GM12878 (cell line): ENCODE data around the gene FABP2. TPM values are rescaled to one million over a fixed set of nuclear protein-coding genes. Genes with fewer than 3 reads are reported as not detected.
"Not testable (repeated sequence)": the region's sequence is repeated elsewhere in the genome, so short reads cannot be mapped to it uniquely, and the experiment has no call there.

ENCODE experiments used
- ATAC-seq: fragments of 200-7000 bp; cut with Tn5 transposase; 3 replicates; pipeline ENCODE4 v1.9.1; 2020; ENCODE audit warnings: mild to moderate bottlenecking, moderate library complexity
- BruUV-seq: library from RNA; stranded (reverse); fragments of 400-500 nt; replicated peaks from 2 replicates; lab custom pipeline; 2021; lab: Mats Ljungman, UMichigan
- CTCF ChIA-PET: fragments of 300-600 bp; sonication (Branson Sonifier 250); formaldehyde crosslinking; extraction: SDS; loops from one replicate; lab custom pipeline; 2021; ENCODE audit warnings: inconsistent platforms; lab: Yijun Ruan, JAX
- POLR2A ChIA-PET: fragments of 350-600 bp; formaldehyde crosslinking; extraction: SDS; loops from one replicate; lab custom pipeline; 2021; ENCODE audit warnings: inconsistent platforms; lab: Charles Lee
- RAD21 ChIA-PET: fragments of 300-600 bp; sonication (Branson Sonifier 250); formaldehyde crosslinking; loops from one replicate; lab custom pipeline; 2023; ENCODE audit warnings: antibody characterized with exemption; ENCODE audit not compliant: unreplicated experiment; lab: Charles Lee
- SMC1A ChIA-PET: fragments of 300-600 bp; sonication (Branson Sonifier 250); formaldehyde crosslinking; loops from one replicate; lab custom pipeline; 2023; ENCODE audit not compliant: unreplicated experiment, uncharacterized antibody; lab: Charles Lee
- DNase-seq: peaks from one replicate; pipeline ENCODE4 v3.0.0-alpha.2; 2011; ENCODE audit warnings: low read depth, low spot score
- FAIRE-seq: peaks from 3 replicates; lab custom pipeline; 2011; peaks lifted over from hg19 to GRCh38; lab: Jason Lieb, UNC
- H2AFZ ChIP-seq: 2 replicates; pipeline ENCODE4 v1.6.0; 2011; ENCODE audit warnings: low read depth, low read length, control low read depth; ENCODE audit not compliant: control insufficient read depth
- H3K27ac ChIP-seq: 2 replicates; pipeline ENCODE4 v1.5.1; 2011; ENCODE audit warnings: control low read depth; ENCODE audit not compliant: control insufficient read depth, insufficient read depth
- H3K27me3 ChIP-seq, 2 experiments: replicated peaks in 1 of 2; 2 replicates each; pipeline versions ENCODE4 v1.6.0 to v1.6.1; 2011; ENCODE audit warnings: low read length in 1 of 2; ENCODE audit not compliant: control insufficient read depth in 2 of 2, insufficient read depth in 2 of 2
- H3K36me3 ChIP-seq, 2 experiments: 2 replicates each; pipeline ENCODE4 v1.5.1; 2011; ENCODE audit warnings: low read length in 1 of 2; ENCODE audit not compliant: control insufficient read depth in 2 of 2, insufficient read depth in 2 of 2
- H3K4me1 ChIP-seq: 2 replicates; pipeline ENCODE4 v1.6.1; 2011; ENCODE audit warnings: mild to moderate bottlenecking, low read length, moderate library complexity, mixed read lengths; ENCODE audit not compliant: control insufficient read depth, insufficient read depth
- H3K4me2 ChIP-seq: 2 replicates; pipeline ENCODE4 v1.6.0; 2011; ENCODE audit warnings: control low read depth; ENCODE audit not compliant: control insufficient read depth, insufficient read depth
- H3K4me3 ChIP-seq: fragments of 200-600 bp; sonication (generic); 2 replicates; pipeline ENCODE4 v1.5.1; 2016
- H3K79me2 ChIP-seq: 2 replicates; pipeline ENCODE4 v1.6.0; 2011; ENCODE audit warnings: low read length; ENCODE audit not compliant: control insufficient read depth, insufficient read depth
- H3K9ac ChIP-seq: 2 replicates; pipeline ENCODE4 v1.8.0; 2011; ENCODE audit warnings: low read length, control low read depth, mixed read lengths; ENCODE audit not compliant: control insufficient read depth, insufficient read depth
- H3K9me3 ChIP-seq: replicated peaks from 3 replicates; pipeline ENCODE4 v1.5.1; 2011; ENCODE audit warnings: mild to moderate bottlenecking, low read length; ENCODE audit not compliant: control insufficient read depth, insufficient read depth
- H4K20me1 ChIP-seq: 2 replicates; pipeline ENCODE4 v1.6.0; 2011; ENCODE audit not compliant: control insufficient read depth, insufficient read depth
- SPI1 ChIP-seq: IDR thresholded peaks from 2 replicates; pipeline ENCODE4 v1.6.1; 2011; ENCODE audit warnings: low read depth, mild to moderate bottlenecking, low read length, moderate library complexity, borderline replicate concordance; ENCODE audit not compliant: insufficient read depth
- WGBS: methylation state at CpG from one replicate; pipeline ENCODE4 v1.1.6; 2016; ENCODE audit warnings: low lambda C conversion rate; ENCODE audit not compliant: insufficient replicate concordance, insufficient coverage; ENCODE audit errors: missing lambda C conversion rate; 5-methylcytosine and 5-hydroxymethylcytosine counted together
- in situ Hi-C: fragments of 300-500 bp; cut with MboI; formaldehyde crosslinking; loops from 9 replicates; pipeline ENCODE4 v1.14.3; 2018; ENCODE audit warnings: mixed read lengths
- intact Hi-C: fragments of 100-400 bp; cut with micrococcal nuclease; formaldehyde crosslinking; loops from one replicate; pipeline ENCODE4 v1.14.2; 2022; ENCODE audit not compliant: unreplicated experiment
- polyA plus RNA-seq, 11 experiments: library from polyadenylated mRNA; depleted of rRNA in 4 of 11; unstranded in 6 of 11; stranded (reverse) in 5 of 11; fragments of >200 nt; fragmentation: Nextera tagmentation in 4 of 11; fragmentation: Illumina TruSeq in 1 of 11; extraction: Ambion mirVana in 4 of 11; extraction: Trizol in 1 of 11; gene quantifications; 1 replicate in 1 of 11; 2 replicates in 10 of 11; pipeline versions ENCODE4 v1.2.1 to v1.2.3, GENCODE V29; 2011 to 2016; ENCODE audit warnings: inconsistent platforms in 2 of 11, missing spikeins in 2 of 11, low read depth in 1 of 11
- total RNA-seq, 4 experiments: library from RNA; depleted of rRNA in 3 of 4; stranded (reverse); fragments of >200 nt in 3 of 4; fragmentation: Illumina TruSeq in 1 of 4; extraction: Trizol in 1 of 4; gene quantifications; 2 replicates each; pipeline versions ENCODE4 v1.2.1 to v1.2.3, GENCODE V29; 2013 to 2021

The FABP2 gene
- total and polyA plus RNA-seq, 10 of the 15 experiments (the other 5 are each of a cell fraction or from before 2014, with no cell fraction given) = not detected

GRCh38 chr4:119356041-119356440 is 34.1 kb upstream of the FABP2 start:
- WGBS = 0% methylated on average over 1 of the region's 1 CpG
- intact Hi-C loops, H3K27me3 ChIP-seq, POLR2A ChIA-PET, H3K4me1 ChIP-seq, H2AFZ ChIP-seq, H3K27ac ChIP-seq, H4K20me1 ChIP-seq, BruUV-seq, H3K79me2 ChIP-seq, H3K4me2 ChIP-seq, SMC1A ChIA-PET, CTCF ChIA-PET, H3K36me3 ChIP-seq, H3K9me3 ChIP-seq, H3K9ac ChIP-seq, RAD21 ChIA-PET, FAIRE-seq, in situ Hi-C loops, ATAC-seq, H3K4me3 ChIP-seq, DNase-seq: not testable (repeated sequence)

GRCh38 chr4:119353364-119353763 is 31.4 kb upstream of the FABP2 start:
- H3K4me2 ChIP-seq, BruUV-seq, H3K4me1 ChIP-seq, H3K27ac ChIP-seq, DNase-seq, H3K27me3 ChIP-seq, in situ Hi-C loops, RAD21 ChIA-PET, H4K20me1 ChIP-seq, H3K36me3 ChIP-seq, H3K9me3 ChIP-seq, FAIRE-seq, intact Hi-C loops, SMC1A ChIA-PET, H2AFZ ChIP-seq, H3K79me2 ChIP-seq, H3K9ac ChIP-seq, POLR2A ChIA-PET, H3K4me3 ChIP-seq, CTCF ChIA-PET: not testable (repeated sequence)
- WGBS = 41% methylated on average over 3 of the region's 3 CpGs
- TF ChIP-seq SPI1 = peak; percentile 37; the same call in 1 of the 2 replicates
- peak; percentile 23; the same call in 1 of the 3 replicates for ATAC-seq

- H3K27ac ChIP-seq, H2AFZ ChIP-seq, FAIRE-seq, H3K79me2 ChIP-seq, H3K9me3 ChIP-seq, H3K36me3 ChIP-seq, H3K4me1 ChIP-seq, H3K4me2 ChIP-seq, intact Hi-C loops, H4K20me1 ChIP-seq, CTCF ChIA-PET, POLR2A ChIA-PET, SMC1A ChIA-PET, BruUV-seq, H3K9ac ChIP-seq, RAD21 ChIA-PET, in situ Hi-C loops, ATAC-seq, H3K27me3 ChIP-seq, H3K4me3 ChIP-seq, DNase-seq: not testable (repeated sequence)
- 0% methylated on average over 1 of the region's 1 CpG for WGBS
These were observed 26.2 kb upstream of the FABP2 start for GRCh38 chr4:119348169-119348568.

GRCh38 chr4:119343293-119343692 is 21.4 kb upstream of the FABP2 start:
- H3K4me1 ChIP-seq, H4K20me1 ChIP-seq, BruUV-seq, ATAC-seq, H3K36me3 ChIP-seq, intact Hi-C loops, H3K79me2 ChIP-seq, in situ Hi-C loops, H3K27ac ChIP-seq, H2AFZ ChIP-seq, SMC1A ChIA-PET, H3K9ac ChIP-seq, DNase-seq, RAD21 ChIA-PET, H3K4me3 ChIP-seq, FAIRE-seq, H3K27me3 ChIP-seq, H3K9me3 ChIP-seq, CTCF ChIA-PET, H3K4me2 ChIP-seq: not testable (repeated sequence)
- no CpG with 5 or more reads among the region's 2 CpGs for WGBS
- POLR2A ChIA-PET = interaction anchor here (0.6 kb wide), 1 partner anchor 702 kb away, joined by 5 read pairs; no protein-coding TSS in a partner anchor
